Smooth muscle cell (in vitro differentiated cells): Measurements from ENCODE around the gene CHST8. TPM values are rescaled to one million over a fixed set of nuclear protein-coding genes. Genes with fewer than 3 reads are reported as not detected.

Experiments used
- DNase-seq: peaks from one replicate; lab custom pipeline; 2025; ENCODE audit not compliant: unreplicated experiment; lab: John Stamatoyannopoulos, UW
- H2AFZ ChIP-seq: fragments of 200-600 bp; sonication (generic); 2 replicates; pipeline ENCODE4 v1.6.0; 2016; ENCODE audit warnings: antibody characterized with exemption, low read depth, mild to moderate bottlenecking
- H3F3A ChIP-seq: fragments of 200-600 bp; sonication (generic); 2 replicates; pipeline ENCODE4 v1.6.0; 2017; ENCODE audit warnings: antibody characterized with exemption, low read depth
- H3K27ac ChIP-seq: fragments of 200-600 bp; sonication (generic); 2 replicates; pipeline ENCODE4 v1.5.1; 2016; ENCODE audit warnings: low read depth, mild to moderate bottlenecking
- H3K27me3 ChIP-seq: fragments of 200-600 bp; sonication (generic); 2 replicates; pipeline ENCODE4 v1.6.1; 2016; ENCODE audit warnings: low read depth, mild to moderate bottlenecking
- H3K36me3 ChIP-seq: fragments of 200-600 bp; sonication (generic); 2 replicates; pipeline ENCODE4 v1.5.1; 2016; ENCODE audit warnings: low read depth
- H3K4me1 ChIP-seq: fragments of 200-600 bp; sonication (generic); 2 replicates; pipeline ENCODE4 v1.5.1; 2016; ENCODE audit warnings: low read depth
- H3K4me2 ChIP-seq: fragments of 200-600 bp; sonication (generic); 2 replicates; pipeline ENCODE4 v1.6.0; 2016; ENCODE audit warnings: mild to moderate bottlenecking
- H3K4me3 ChIP-seq: fragments of 200-600 bp; sonication (generic); 2 replicates; pipeline ENCODE4 v1.5.1; 2016; ENCODE audit warnings: mild to moderate bottlenecking
- H3K79me2 ChIP-seq: fragments of 200-600 bp; sonication (generic); 2 replicates; pipeline ENCODE4 v1.6.0; 2016; ENCODE audit warnings: low read depth, mild to moderate bottlenecking
- H3K9ac ChIP-seq: fragments of 200-600 bp; sonication (generic); 2 replicates; pipeline ENCODE4 v1.6.0; 2016; ENCODE audit warnings: low read depth
- H3K9me3 ChIP-seq: fragments of 200-600 bp; sonication (generic); replicated peaks from 2 replicates; pipeline ENCODE4 v1.5.1; 2016; ENCODE audit warnings: low read depth
- H4K20me1 ChIP-seq: fragments of 200-600 bp; sonication (generic); 2 replicates; pipeline ENCODE4 v1.6.0; 2016; ENCODE audit warnings: low read depth
- WGBS: methylation state at CpG from one replicate; pipeline ENCODE4 v1.1.7; 2016; ENCODE audit warnings: low lambda C conversion rate; 5-methylcytosine and 5-hydroxymethylcytosine counted together
- polyA plus RNA-seq: library from polyadenylated mRNA; unstranded; fragments of >200 nt; fragmentation: Nextera tagmentation; extraction: Ambion mirVana; gene quantifications from 2 replicates; pipeline ENCODE4 v1.2.1, GENCODE V29; 2016
- total RNA-seq: library from RNA; depleted of rRNA; stranded (reverse); fragments of >200 nt; gene quantifications from 2 replicates; pipeline ENCODE4 v1.2.3, GENCODE V29; 2014
- TF ChIP-seq, protein P1 (sequence below): fragments of 200-600 bp; sonication (generic); IDR thresholded peaks from 2 replicates; pipeline ENCODE4 v1.5.1; 2017; ENCODE audit warnings: borderline replicate concordance, mild to moderate bottlenecking, antibody characterized with exemption; ENCODE audit not compliant: insufficient read depth, poor library complexity, severe bottlenecking

The CHST8 gene
- total and polyA plus RNA-seq, 2 experiments from 2014 or later: not detected

DNA sequence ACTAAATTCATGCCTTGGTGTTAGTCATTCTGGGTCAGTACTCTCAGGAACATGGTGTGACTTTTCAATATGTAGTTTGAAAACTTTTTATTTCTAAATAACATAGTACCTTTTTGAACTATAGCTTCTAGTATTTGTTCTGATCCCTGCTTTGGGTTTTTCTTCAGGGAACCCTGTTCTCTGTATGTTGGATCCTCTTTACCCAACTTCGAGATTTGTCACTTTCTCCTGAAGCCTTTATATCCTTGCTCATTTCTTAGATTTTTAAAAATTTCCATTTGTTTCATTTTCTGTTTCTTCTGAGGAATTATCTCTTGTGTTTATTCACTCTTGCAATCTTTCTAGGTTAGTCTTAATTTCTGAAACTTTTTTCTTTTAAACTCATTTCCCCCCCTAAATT lies 12.4 kb upstream of the CHST8 start:
- 69% methylated on average over 1 of the region's 1 CpG for WGBS
- TF ChIP-seq, protein P1, sequence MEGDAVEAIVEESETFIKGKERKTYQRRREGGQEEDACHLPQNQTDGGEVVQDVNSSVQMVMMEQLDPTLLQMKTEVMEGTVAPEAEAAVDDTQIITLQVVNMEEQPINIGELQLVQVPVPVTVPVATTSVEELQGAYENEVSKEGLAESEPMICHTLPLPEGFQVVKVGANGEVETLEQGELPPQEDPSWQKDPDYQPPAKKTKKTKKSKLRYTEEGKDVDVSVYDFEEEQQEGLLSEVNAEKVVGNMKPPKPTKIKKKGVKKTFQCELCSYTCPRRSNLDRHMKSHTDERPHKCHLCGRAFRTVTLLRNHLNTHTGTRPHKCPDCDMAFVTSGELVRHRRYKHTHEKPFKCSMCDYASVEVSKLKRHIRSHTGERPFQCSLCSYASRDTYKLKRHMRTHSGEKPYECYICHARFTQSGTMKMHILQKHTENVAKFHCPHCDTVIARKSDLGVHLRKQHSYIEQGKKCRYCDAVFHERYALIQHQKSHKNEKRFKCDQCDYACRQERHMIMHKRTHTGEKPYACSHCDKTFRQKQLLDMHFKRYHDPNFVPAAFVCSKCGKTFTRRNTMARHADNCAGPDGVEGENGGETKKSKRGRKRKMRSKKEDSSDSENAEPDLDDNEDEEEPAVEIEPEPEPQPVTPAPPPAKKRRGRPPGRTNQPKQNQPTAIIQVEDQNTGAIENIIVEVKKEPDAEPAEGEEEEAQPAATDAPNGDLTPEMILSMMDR: no peak
- Histone ChIP-seq H3K27ac (no peak overlapping the region), H3K9me3 (no peaks in the 10 kb centered on the region), H2AFZ (no peak overlapping the region), H4K20me1 (no peaks in the 10 kb centered on the region), H3K36me3 (no peaks in the 10 kb centered on the region), H3K4me2 (no peak overlapping the region), H3K79me2 (no peaks in the 10 kb centered on the region), H3F3A (no peaks in the 10 kb centered on the region), H3K4me3 (no peak overlapping the region), H3K27me3 (peaks cover 5% of the 10 kb centered on the region), H3K4me1 (no peaks in the 10 kb centered on the region), H3K9ac (no peak overlapping the region)
- DNase-seq: no peak

DNA sequence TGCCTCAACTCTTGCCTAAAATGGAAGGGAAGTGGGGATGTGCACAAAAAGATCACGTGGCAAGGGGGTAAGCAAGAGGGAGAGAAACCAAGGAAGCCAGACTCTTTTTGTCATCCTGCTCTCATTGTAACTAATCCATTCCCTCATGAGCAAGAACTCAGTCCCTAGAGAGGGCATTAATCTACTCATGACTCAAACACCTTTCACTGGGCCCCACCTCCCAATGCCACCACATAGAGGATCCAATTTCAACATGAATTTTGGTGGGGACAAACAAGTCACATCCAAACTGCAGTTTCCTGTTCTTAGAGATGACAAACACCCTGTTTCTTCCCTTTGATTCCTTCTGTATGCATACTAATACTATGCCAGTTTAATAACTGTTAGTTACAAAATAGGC lies 11.2 kb upstream of the CHST8 start:
- H3K79me2 ChIP-seq: no peaks in the 10 kb centered on the region
- 77% methylated on average over 1 of the region's 1 CpG for WGBS
- no peaks in the 10 kb centered on the region for H3K4me1 ChIP-seq
- no peak overlapping the region for H2AFZ ChIP-seq
- H3K9ac ChIP-seq: no peak overlapping the region
- no peak overlapping the region for H3K4me2 ChIP-seq
- H3K36me3 ChIP-seq: no peaks in the 10 kb centered on the region
- no peak overlapping the region for H3K27ac ChIP-seq
- H3K9me3 ChIP-seq: no peaks in the 10 kb centered on the region
- TF ChIP-seq, protein P1: no peak
- H3K27me3 ChIP-seq: peaks cover 11% of the 10 kb centered on the region
- DNase-seq: no peak
- no peaks in the 10 kb centered on the region for H4K20me1 ChIP-seq
- H3F3A ChIP-seq: no peaks in the 10 kb centered on the region
- H3K4me3 ChIP-seq: no peak overlapping the region

DNA sequence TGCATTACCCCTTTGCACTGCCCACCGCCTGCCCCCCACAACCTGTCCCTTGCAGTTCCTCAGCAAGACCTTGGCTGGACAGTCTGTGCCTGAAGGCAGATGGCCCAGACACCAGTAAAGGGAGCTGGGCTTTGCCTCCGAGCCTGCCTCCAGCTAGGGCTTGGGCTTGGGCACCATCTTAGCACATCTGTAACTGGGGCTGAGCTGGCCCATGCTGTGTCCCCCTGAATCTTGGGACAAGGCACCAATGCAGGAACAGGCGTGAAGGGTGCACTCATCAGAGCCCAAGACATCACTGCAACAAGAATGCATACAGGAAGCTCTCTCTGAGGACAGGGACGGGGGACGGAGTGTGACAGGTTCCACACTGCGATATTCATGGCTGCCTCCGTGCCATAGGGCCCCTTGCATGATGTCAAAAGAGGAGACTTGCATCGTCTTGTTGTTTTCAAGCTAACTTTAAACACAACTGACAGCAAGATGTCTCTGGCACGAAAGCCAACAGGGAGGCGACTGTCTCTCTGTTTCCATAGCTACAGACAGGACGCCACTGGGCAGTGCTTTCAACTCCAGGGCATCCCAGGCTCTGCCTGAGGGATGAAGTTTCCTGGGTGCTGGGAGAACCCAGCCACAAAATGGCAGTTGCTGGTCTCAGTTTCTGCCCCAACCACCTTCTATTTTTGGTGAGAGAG lies 8.7 kb upstream of the CHST8 start:
- no peak for DNase-seq
- TF ChIP-seq, protein P1: no peak
- WGBS: 82% methylated on average over 11 of the region's 11 CpGs
- H3F3A ChIP-seq: no peaks in the 10 kb centered on the region
- no peaks in the 10 kb centered on the region for H3K79me2 ChIP-seq
- H4K20me1 ChIP-seq: no peaks in the 10 kb centered on the region
- peaks cover 14% of the 10 kb centered on the region for H3K27me3 ChIP-seq
- H3K27ac ChIP-seq: no peak overlapping the region
- H3K9me3 ChIP-seq: no peaks in the 10 kb centered on the region
- H3K4me1 ChIP-seq: no peaks in the 10 kb centered on the region
- H2AFZ ChIP-seq: no peak overlapping the region
- no peak overlapping the region for H3K9ac ChIP-seq
- no peak overlapping the region for H3K4me2 ChIP-seq
- no peak overlapping the region for H3K4me3 ChIP-seq
- H3K36me3 ChIP-seq: no peaks in the 10 kb centered on the region

DNA sequence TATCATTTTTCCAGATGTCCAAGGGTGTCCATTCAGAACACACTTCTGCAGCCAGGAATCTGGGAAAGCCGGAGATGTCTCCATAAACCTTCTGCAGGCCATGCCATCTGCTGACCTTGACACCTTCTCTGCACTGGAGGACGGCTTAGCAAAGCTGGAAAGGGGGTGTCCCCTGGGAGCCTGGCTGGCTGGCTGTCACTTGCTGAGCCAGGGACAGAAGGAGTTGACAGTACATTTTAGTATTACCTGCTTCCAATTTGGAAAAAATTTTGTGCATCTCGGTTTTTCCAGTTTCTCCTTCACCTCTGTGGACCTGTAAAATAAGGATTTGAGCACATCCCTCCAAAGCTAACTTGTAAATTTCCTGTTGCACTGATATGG lies 8.1 kb upstream of the CHST8 start:
- Histone ChIP-seq H3K4me3 (no peak overlapping the region), H3K27ac (no peak overlapping the region), H3K4me1 (no peaks in the 10 kb centered on the region), H3K79me2 (no peaks in the 10 kb centered on the region), H2AFZ (no peak overlapping the region), H3K9me3 (no peaks in the 10 kb centered on the region), H3K27me3 (peaks cover 16% of the 10 kb centered on the region), H3K36me3 (no peaks in the 10 kb centered on the region), H3K9ac (no peak overlapping the region), H3K4me2 (no peak overlapping the region), H3F3A (no peaks in the 10 kb centered on the region), H4K20me1 (no peaks in the 10 kb centered on the region)
- DNase-seq: no peak
- TF ChIP-seq, protein P1: no peak
- 76% methylated on average over 3 of the region's 3 CpGs for WGBS
